H54 (cell line): ENCODE data around the gene UBA5.
"Not testable (repeated sequence)": the region's sequence is repeated elsewhere in the genome, so short reads cannot be mapped to it uniquely, and the experiment has no call there.

Experiments used
- DNase-seq: peaks from one replicate; pipeline ENCODE4 v3.0.0; 2011; ENCODE audit warnings: low spot score, mixed read lengths; ENCODE audit not compliant: insufficient read length
- FAIRE-seq: peaks from 3 replicates; lab custom pipeline; 2011; peaks lifted over from hg19 to GRCh38; lab: Jason Lieb, UNC
- POLR2A ChIP-seq: IDR thresholded peaks from 2 replicates; pipeline ENCODE4 v1.6.1; 2011; ENCODE audit warnings: low read depth, mild to moderate bottlenecking, low read length

UBA5 gene

GRCh38 chr3:132660052-132660810 is at the start of gene UBA5:
TSS of gene UBA5 (plus strand) at chr3:132660329. CDS start at chr3:132660538, 209 bp downstream.
- DNase-seq (peak; percentile 56), FAIRE-seq (peak; percentile 30)
- peak; percentile 72 for TF ChIP-seq POLR2A

- not testable (repeated sequence) for DNase-seq, FAIRE-seq
These were observed 44.8 kb upstream of the UBA5 start for GRCh38 chr3:132615301-132615700.

- TF ChIP-seq POLR2A, result no peak
- FAIRE-seq (no peak), DNase-seq (no peak)
These were observed 44.2 kb upstream of the UBA5 start for GRCh38 chr3:132615881-132616280.

- no peak for TF ChIP-seq POLR2A
- DNase-seq (no peak), FAIRE-seq (no peak)
These were observed 43.3 kb upstream of the UBA5 start for GRCh38 chr3:132616780-132617179.

- no peak for FAIRE-seq
- TF ChIP-seq POLR2A, result no peak
- DNase-seq, result no peak
These were observed 38.0 kb upstream of the UBA5 start for GRCh38 chr3:132622148-132622547.

GRCh38 chr3:132622761-132623160 is 37.4 kb upstream of the UBA5 start:
- FAIRE-seq, result no peak
- no peak for TF ChIP-seq POLR2A
- DNase-seq, result no peak

- DNase-seq (no peak), FAIRE-seq (no peak)
- TF ChIP-seq POLR2A, result no peak
These were observed 36.5 kb upstream of the UBA5 start for GRCh38 chr3:132623646-132624045.

- FAIRE-seq (no peak), DNase-seq (no peak)
- no peak for TF ChIP-seq POLR2A
These were observed 35.3 kb upstream of the UBA5 start for GRCh38 chr3:132624790-132625189.

GRCh38 chr3:132625613-132626012 is 34.5 kb upstream of the UBA5 start:
- FAIRE-seq (no peak), DNase-seq (no peak)
- TF ChIP-seq POLR2A, result no peak

- FAIRE-seq (no peak), DNase-seq (no peak)
- TF ChIP-seq POLR2A, result no peak
These were observed 33.2 kb upstream of the UBA5 start for GRCh38 chr3:132626955-132627354.

- no peak for TF ChIP-seq POLR2A
- FAIRE-seq (no peak), DNase-seq (no peak)
These were observed 32.0 kb upstream of the UBA5 start for GRCh38 chr3:132628157-132628556.

- TF ChIP-seq POLR2A, result no peak
- DNase-seq, result no peak
- peak; percentile 50 for FAIRE-seq
These were observed 30.2 kb upstream of the UBA5 start for GRCh38 chr3:132629928-132630327.

GRCh38 chr3:132630612-132631011 is 29.5 kb upstream of the UBA5 start:
- no peak for TF ChIP-seq POLR2A

GRCh38 chr3:132635052-132635451 is 25.1 kb upstream of the UBA5 start:
- FAIRE-seq (no peak), DNase-seq (no peak)
- no peak for TF ChIP-seq POLR2A

More at GRCh38 chr3:132630612-132631011, 29.5 kb upstream of the UBA5 start:
- DNase-seq (no peak), FAIRE-seq (no peak)

GRCh38 chr3:132637590-132637989 is 22.5 kb upstream of the UBA5 start:
- no peak for TF ChIP-seq POLR2A
- peak; percentile 58 for FAIRE-seq
- DNase-seq, result no peak

GRCh38 chr3:132638706-132639105 is 21.4 kb upstream of the UBA5 start:
- FAIRE-seq (no peak), DNase-seq (no peak)
- no peak for TF ChIP-seq POLR2A

- DNase-seq, FAIRE-seq: not testable (repeated sequence)
These were observed 18.7 kb upstream of the UBA5 start for GRCh38 chr3:132641427-132641826.
